Measurements from ENCODE around the gene MC5R. TPM values are rescaled to one million over a fixed set of nuclear protein-coding genes. Genes with fewer than 3 reads are reported as not detected.

MC5R gene
- total RNA-seq, 2 donors from 2014 or later: 0.24 TPM; not detected in 1

- H3K4me3 ChIP-seq (ENCODE audit: low read length): no peak overlapping the region
- H3K9ac ChIP-seq (ENCODE audit: extremely low read depth, low read length, poor library complexity, severe bottlenecking): no peak overlapping the region
- H3K4me1 Mint-ChIP-seq: peaks cover 49% of the 10 kb centered on the region
- 90 to 92% methylated on average over 4 of the region's 4 CpGs for WGBS, 2 experiments (ENCODE audit: insufficient coverage in 1 of 2, insufficient read length in 1 of 2)
- H3K9me3 ChIP-seq (ENCODE audit: control insufficient read depth, low read length): no peaks in the 10 kb centered on the region
- peaks cover 17% of the 10 kb centered on the region for H3K27me3 Mint-ChIP-seq (ENCODE audit: insufficient read depth)
- H3K36me3 ChIP-seq (ENCODE audit: control insufficient read depth, insufficient read depth, low read length): no peaks in the 10 kb centered on the region
- H3K4me1 ChIP-seq (ENCODE audit: control insufficient read depth, insufficient read depth, low read length): peaks cover 17% of the 10 kb centered on the region
- H3K4me3 Mint-ChIP-seq: no peak overlapping the region
- no peak overlapping the region for H3K27ac ChIP-seq (ENCODE audit: low read depth, low read length)
- no peaks in the 10 kb centered on the region for H3K36me3 Mint-ChIP-seq (ENCODE audit: low read depth)
- DNase-seq: no peak
- peaks cover 9% of the 10 kb centered on the region for H3K27me3 ChIP-seq (ENCODE audit: control insufficient read depth, insufficient read depth, low read length, poor library complexity, severe bottlenecking)
- no peaks in the 10 kb centered on the region for H3K9me3 Mint-ChIP-seq
- H3K27ac Mint-ChIP-seq: no peak overlapping the region
- TF ChIP-seq CTCF (conservative IDR thresholded peaks at IDR 0.05): no peak
Observed at GRCh38 chr18:13804305-13804704, 19.6 kb upstream of the MC5R start.

DNA sequence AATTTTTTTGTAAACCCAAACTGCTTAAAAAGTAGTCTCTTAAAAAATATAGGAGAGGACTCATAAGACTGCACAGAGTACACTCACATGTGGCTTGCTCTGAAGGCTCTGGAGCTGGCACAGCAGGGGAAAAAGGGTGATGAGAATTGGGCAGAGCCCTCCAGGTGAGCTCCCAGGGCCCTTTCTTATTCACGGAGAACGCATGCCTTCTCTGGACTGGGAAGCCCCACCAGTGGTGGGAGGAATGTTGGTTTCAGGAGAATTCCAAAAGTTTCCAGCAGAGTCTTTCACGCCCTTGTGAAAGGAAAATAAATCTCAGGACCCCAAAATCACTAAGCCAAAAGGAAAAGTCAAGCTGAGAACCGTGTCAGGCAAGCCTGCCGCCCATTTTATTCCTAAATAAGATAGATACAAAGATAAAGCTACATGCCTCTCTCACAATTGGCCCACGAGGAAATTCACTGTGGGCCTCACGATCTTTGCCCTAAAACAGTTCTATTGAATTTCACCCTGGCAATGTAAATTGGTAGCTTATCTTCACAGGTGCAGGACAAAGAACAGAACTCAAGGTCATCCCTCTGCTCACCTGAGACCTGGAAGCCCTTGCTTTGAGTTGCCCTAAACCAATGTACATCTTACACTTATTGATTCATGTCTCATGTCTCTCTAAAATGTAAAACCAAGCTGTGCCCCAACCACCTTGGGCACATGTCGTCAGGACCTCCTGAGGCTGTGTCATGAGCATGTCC is 15.5 kb upstream of the MC5R start:
- Histone ChIP-seq H3K4me3 (ENCODE audit: low read length) (no peak overlapping the region), H3K27ac (ENCODE audit: low read depth, low read length) (no peak overlapping the region), H3K27me3 (ENCODE audit: control insufficient read depth, insufficient read depth, low read length, poor library complexity, severe bottlenecking) (no peaks in the 10 kb centered on the region), H3K36me3 (ENCODE audit: control insufficient read depth, insufficient read depth, low read length) (no peaks in the 10 kb centered on the region), H3K9ac (ENCODE audit: extremely low read depth, low read length, poor library complexity, severe bottlenecking) (no peak overlapping the region), H3K4me1 (ENCODE audit: control insufficient read depth, insufficient read depth, low read length) (peaks cover 44% of the 10 kb centered on the region), H3K9me3 (ENCODE audit: control insufficient read depth, low read length) (no peaks in the 10 kb centered on the region)
- Mint-ChIP-seq H3K4me3 (peak overlapping the region; percentile 31), H3K36me3 (ENCODE audit: low read depth) (no peaks in the 10 kb centered on the region), H3K27ac (peak overlapping the region; percentile 90), H3K4me1 (peaks cover 73% of the 10 kb centered on the region), H3K9me3 (no peaks in the 10 kb centered on the region), H3K27me3 (ENCODE audit: insufficient read depth) (peaks cover under 1% of the 10 kb centered on the region)
- TF ChIP-seq CTCF (conservative IDR thresholded peaks at IDR 0.05): no peak
- peak; percentile 64 for DNase-seq
- WGBS, 2 experiments (ENCODE audit: insufficient coverage in 1 of 2, insufficient read length in 1 of 2): 45 to 60% methylated on average over 5 to 8 of the region's 8 CpGs

- Mint-ChIP-seq H3K4me3 (peak overlapping the region; percentile 31), H3K27ac (peak overlapping the region; percentile 90), H3K36me3 (ENCODE audit: low read depth) (no peaks in the 10 kb centered on the region), H3K4me1 (peaks cover 76% of the 10 kb centered on the region), H3K27me3 (ENCODE audit: insufficient read depth) (no peaks in the 10 kb centered on the region), H3K9me3 (no peaks in the 10 kb centered on the region)
- Histone ChIP-seq H3K4me3 (ENCODE audit: low read length) (peak overlapping the region; percentile 28), H3K36me3 (ENCODE audit: control insufficient read depth, insufficient read depth, low read length) (no peaks in the 10 kb centered on the region), H3K9ac (ENCODE audit: extremely low read depth, low read length, poor library complexity, severe bottlenecking) (no peak overlapping the region), H3K4me1 (ENCODE audit: control insufficient read depth, insufficient read depth, low read length) (peaks cover 46% of the 10 kb centered on the region), H3K9me3 (ENCODE audit: control insufficient read depth, low read length) (no peaks in the 10 kb centered on the region), H3K27me3 (ENCODE audit: control insufficient read depth, insufficient read depth, low read length, poor library complexity, severe bottlenecking) (no peaks in the 10 kb centered on the region), H3K27ac (ENCODE audit: low read depth, low read length) (no peak overlapping the region)
- DNase-seq: no peak
- 78% methylated on average over 2 of the region's 2 CpGs; no CpG with 5 or more reads in 1 of the 2 experiments for WGBS, 2 experiments (ENCODE audit: insufficient coverage in 1 of 2, insufficient read length in 1 of 2)
- TF ChIP-seq CTCF (conservative IDR thresholded peaks at IDR 0.05): no peak
Observed at GRCh38 chr18:13809043-13809430, 14.9 kb upstream of the MC5R start.
